NCI-H510A treated with DMSO at 0.1 percent for 48 hours (cell line): ENCODE data around the gene TLE3.
"Not testable (repeated sequence)": the region's sequence is repeated elsewhere in the genome, so short reads cannot be mapped to it uniquely, and the experiment has no call there.

Experiments used
- DNase-seq: peaks from one replicate; lab custom pipeline; 2025; lab: John Stamatoyannopoulos, UW

Gene TLE3

GRCh38 chr15:70126362-70126761 lies 28.6 kb upstream of the TLE3 start:
- DNase-seq: no peak

GRCh38 chr15:70125605-70126004 lies 27.9 kb upstream of the TLE3 start:
- no peak for DNase-seq

- DNase-seq: no peak
Observed at GRCh38 chr15:70121624-70122302, 24.0 kb upstream of the TLE3 start.

GRCh38 chr15:70120958-70121623 lies 23.4 kb upstream of the TLE3 start:
- no peak for DNase-seq

GRCh38 chr15:70119911-70120508 lies 22.3 kb upstream of the TLE3 start:
- DNase-seq: no peak

- no peak for DNase-seq
Observed at GRCh38 chr15:70118599-70118998, 20.9 kb upstream of the TLE3 start.

GRCh38 chr15:70116317-70116716 lies 18.6 kb upstream of the TLE3 start:
- no peak for DNase-seq

GRCh38 chr15:70114221-70114620 lies 16.5 kb upstream of the TLE3 start:
- DNase-seq: no peak

GRCh38 chr15:70113304-70113700 lies 15.6 kb upstream of the TLE3 start:
- no peak for DNase-seq

- not testable (repeated sequence) for DNase-seq
Observed at GRCh38 chr15:70112572-70113303, 15.0 kb upstream of the TLE3 start.

- DNase-seq: no peak
Observed at GRCh38 chr15:70112074-70112395, 14.3 kb upstream of the TLE3 start.

GRCh38 chr15:70111203-70112073 lies 13.7 kb upstream of the TLE3 start:
- peak; percentile 61 for DNase-seq

- DNase-seq: no peak
Observed at GRCh38 chr15:70109978-70110377, 12.3 kb upstream of the TLE3 start.

GRCh38 chr15:70109531-70109930 lies 11.8 kb upstream of the TLE3 start:
- DNase-seq: no peak

- peak; percentile 21 for DNase-seq
Observed at GRCh38 chr15:70103880-70104626, 6.3 kb upstream of the TLE3 start.

- no peak for DNase-seq
Observed at GRCh38 chr15:70102827-70103226, 5.1 kb upstream of the TLE3 start.

GRCh38 chr15:70101459-70102113 lies 3.9 kb upstream of the TLE3 start:
- peak; percentile 76 for DNase-seq

GRCh38 chr15:70100474-70101341 lies 3.0 kb upstream of the TLE3 start:
- DNase-seq: peak; percentile 28

GRCh38 chr15:70099967-70100473 lies 2.3 kb upstream of the TLE3 start:
- no peak for DNase-seq
